Gastroesophageal sphincter (tissue), 4 donors: ENCODE measurements around the gene CDC42EP4. TPM values are rescaled to one million over a fixed set of nuclear protein-coding genes. Genes with fewer than 3 reads are reported as not detected.

Source experiments
- ATAC-seq: fragments of 150-250 bp; one replicate; pipeline ENCODE4 v1.9.1; 2016; ENCODE audit warnings: mild to moderate bottlenecking, moderate library complexity
- H3K27ac ChIP-seq, 4 donors: fragments of 200-600 bp; sonication (generic) in 3 of 4; 1 replicate in 3 of 4; 2 replicates in 1 of 4; pipeline ENCODE4 v1.5.1; 2016 to 2019
- H3K27me3 ChIP-seq: fragments of 200-600 bp; sonication (generic); one replicate; pipeline ENCODE4 v1.5.1; 2019
- H3K36me3 ChIP-seq, 2 donors: fragments of 200-600 bp; sonication (generic); one replicate each; pipeline ENCODE4 v1.5.1; 2019; ENCODE audit warnings: control low read depth in 1 of 2
- H3K4me1 ChIP-seq, 3 donors: fragments of 200-600 bp; sonication (generic); 1 replicate in 2 of 3; 2 replicates in 1 of 3; pipeline ENCODE4 v1.5.1; 2016 to 2019; ENCODE audit warnings: control low read depth in 2 of 3
- H3K4me3 ChIP-seq, 2 donors: fragments of 200-600 bp; sonication (generic); one replicate each; pipeline ENCODE4 v1.5.1; 2019; ENCODE audit warnings: mild to moderate bottlenecking in 1 of 2, moderate library complexity in 1 of 2
- H3K9me3 ChIP-seq, 3 donors: fragments of 200-600 bp; sonication (generic); one replicate each; pipeline ENCODE4 v1.5.1; 2017 to 2019; ENCODE audit warnings: control low read depth in 2 of 3
- CTCF ChIP-seq, 4 experiments: fragments of 200-600 bp in 2 of 4; fragments of 450-650 bp in 2 of 4; sonication (generic) in 1 of 4; IDR thresholded peaks; one replicate each; pipeline ENCODE4 v1.5.1; 2017 to 2019; ENCODE audit warnings: antibody characterized with exemption in 4 of 4, mild to moderate bottlenecking in 2 of 4, moderate library complexity in 2 of 4
- EP300 ChIP-seq: sonication (generic); formaldehyde crosslinking; IDR thresholded peaks from one replicate; pipeline ENCODE4 v1.6.1; 2017; ENCODE audit warnings: antibody characterized with exemption, mild to moderate bottlenecking
- POLR2A ChIP-seq, 2 donors: fragments of 450-650 bp; IDR thresholded peaks; one replicate each; pipeline ENCODE4 v1.6.1; 2017; ENCODE audit warnings: antibody characterized with exemption in 2 of 2, mild to moderate bottlenecking in 2 of 2, moderate library complexity in 1 of 2
- POLR2AphosphoS5 ChIP-seq: sonication (generic); formaldehyde crosslinking; IDR thresholded peaks from one replicate; pipeline ENCODE4 v1.6.1; 2017; ENCODE audit warnings: antibody characterized with exemption
- WGBS, 2 donors: methylation state at CpG; one replicate each; pipeline ENCODE4 v1.1.5; 2018; ENCODE audit warnings: low coverage in 1 of 2; 5-methylcytosine and 5-hydroxymethylcytosine counted together
- total RNA-seq, 4 donors: library from RNA; depleted of rRNA; stranded (reverse); fragments of >200 nt; gene quantifications; one replicate each; pipeline ENCODE4 v1.1.0, GENCODE V29; 2016

The CDC42EP4 gene
- total RNA-seq, 4 donors from 2014 or later = 69.4 to 106 (median 73.0) TPM

DNA sequence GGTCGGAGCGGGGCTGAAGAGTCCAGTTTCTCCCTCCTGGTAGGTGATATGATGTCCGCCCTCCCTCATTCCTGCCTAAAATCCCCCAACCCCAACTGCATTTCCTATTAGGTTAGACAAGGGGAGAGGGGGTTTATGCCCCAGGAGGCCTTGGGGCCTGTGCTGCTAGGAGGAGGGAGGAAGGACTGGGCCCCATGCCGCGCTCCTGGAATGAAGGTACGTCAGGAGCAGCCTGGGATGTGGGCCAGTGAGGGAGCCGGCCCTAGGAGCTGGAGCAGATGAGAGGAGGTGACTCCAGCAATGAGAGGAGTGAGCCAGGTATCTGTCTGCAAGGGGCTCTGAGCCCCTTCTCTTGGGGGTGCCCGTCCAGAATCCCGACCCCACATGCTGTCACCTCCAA, 46.9 kb upstream of the CDC42EP4 start:
- H3K36me3 ChIP-seq = no peaks in the 10 kb centered on the region
- H3K4me1 ChIP-seq = peaks cover 0 to 39% (median 9%) of the 10 kb centered on the region in 3 donors
- TF ChIP-seq EP300 = no peak
- no peak for TF ChIP-seq POLR2A (IDR thresholded peaks at IDR 0.05)
- TF ChIP-seq CTCF (IDR thresholded peaks at IDR 0.05) = no peak
- no peak for TF ChIP-seq POLR2AphosphoS5
- WGBS, 2 donors = 82% methylated on average over 3 of the region's 9 CpGs; no CpG with 5 or more reads in 1 of the 2 donors
- no peak for ATAC-seq
- H3K9me3 ChIP-seq = no peaks in the 10 kb centered on the region
- no peak overlapping the region for H3K4me3 ChIP-seq
- H3K27me3 ChIP-seq = no peaks in the 10 kb centered on the region
- no peak overlapping the region for H3K27ac ChIP-seq

- Histone ChIP-seq H3K9me3 (no peaks in the 10 kb centered on the region), H3K4me3 (no peak overlapping the region), H3K27me3 (no peaks in the 10 kb centered on the region), H3K36me3 (no peaks in the 10 kb centered on the region), H3K27ac (no peak overlapping the region), H3K4me1 (peaks cover 0 to 39% (median 9%) of the 10 kb centered on the region in 3 donors)
- TF ChIP-seq POLR2AphosphoS5 (no peak), EP300 (no peak), CTCF (IDR thresholded peaks at IDR 0.05) (no peak), POLR2A (IDR thresholded peaks at IDR 0.05) (no peak)
- WGBS, 2 donors = 82% methylated on average over 8 of the region's 19 CpGs; no CpG with 5 or more reads in 1 of the 2 donors
- ATAC-seq = no peak
Observed at GRCh38 chr17:73357981-73358380, 46.2 kb upstream of the CDC42EP4 start.

DNA sequence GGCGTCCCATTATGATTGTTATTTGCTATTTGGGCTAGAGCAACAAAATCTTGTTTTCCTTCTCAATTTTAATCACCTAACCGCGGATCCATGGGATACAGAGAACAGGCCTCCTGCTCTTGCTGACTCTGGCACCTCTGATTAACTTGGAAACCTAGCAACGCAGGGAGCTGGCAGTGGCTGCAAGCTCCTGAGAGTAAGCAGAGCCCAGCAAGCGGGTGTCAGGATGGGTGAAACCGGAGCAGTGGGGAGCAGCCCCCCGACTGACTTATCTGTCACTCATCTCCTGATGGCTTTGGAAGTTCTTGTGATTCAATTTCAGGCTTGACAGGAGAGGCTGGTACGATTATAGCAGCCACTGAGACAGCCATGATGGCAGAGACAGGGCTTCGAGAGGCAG, 45.5 kb upstream of the CDC42EP4 start:
- TF ChIP-seq POLR2AphosphoS5 (peak; percentile 45), CTCF (IDR thresholded peaks at IDR 0.05) (no peak)
- 32 to 43% methylated on average over 4 to 5 of the region's 9 CpGs for WGBS, 2 donors
- ATAC-seq = no peak
- no peaks in the 10 kb centered on the region for H3K36me3 ChIP-seq
- no peaks in the 10 kb centered on the region for H3K9me3 ChIP-seq
- peak overlapping the region in 3 of 4 donors; percentile 67 to 75 (median 73) for H3K27ac ChIP-seq
- H3K4me3 ChIP-seq = no peak overlapping the region
- H3K27me3 ChIP-seq = no peaks in the 10 kb centered on the region
- peaks cover 0 to 39% (median 9%) of the 10 kb centered on the region in 3 donors for H3K4me1 ChIP-seq

DNA sequence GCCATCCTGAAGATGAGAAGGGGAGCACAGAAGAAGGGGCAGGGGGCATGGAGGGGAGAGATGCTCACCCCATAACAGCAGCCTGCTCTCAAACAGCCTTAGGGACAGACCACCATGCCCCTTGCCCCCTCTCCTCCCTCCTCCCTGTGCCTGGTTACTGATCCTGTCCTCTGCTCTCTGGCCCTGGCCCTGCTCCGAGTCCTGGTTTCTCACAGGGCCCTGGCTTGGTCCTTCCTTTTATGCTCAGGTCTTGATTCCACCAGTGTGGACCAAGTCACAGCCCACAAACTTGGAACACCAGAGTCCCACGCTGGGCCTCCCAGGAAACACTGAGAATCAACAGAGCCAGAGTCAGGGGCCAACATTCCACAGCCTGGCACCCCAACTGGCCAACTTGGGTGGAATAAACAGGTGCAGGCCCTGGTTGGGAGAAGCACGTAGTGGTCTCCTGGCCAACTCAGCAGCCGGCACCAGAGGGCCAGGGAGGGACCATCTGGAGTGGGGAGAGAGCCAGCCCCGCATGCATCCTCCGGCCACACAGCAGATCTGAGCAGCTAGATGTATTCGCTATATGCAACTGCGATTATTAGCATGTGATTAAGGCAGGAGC, 44.9 kb upstream of the CDC42EP4 start:
- peak overlapping the region in 3 of 4 donors; percentile 67 to 75 (median 73) for H3K27ac ChIP-seq
- H3K4me1 ChIP-seq = peaks cover 0 to 39% (median 9%) of the 10 kb centered on the region in 3 donors
- no peak for ATAC-seq
- H3K9me3 ChIP-seq = no peaks in the 10 kb centered on the region
- TF ChIP-seq POLR2A (IDR thresholded peaks at IDR 0.05) (no peak), POLR2AphosphoS5 (no peak), CTCF (IDR thresholded peaks at IDR 0.05) (no peak), EP300 (no peak)
- H3K4me3 ChIP-seq = no peak overlapping the region
- H3K27me3 ChIP-seq = no peaks in the 10 kb centered on the region
- WGBS, 2 donors = 55 to 69% methylated on average over 2 to 4 of the region's 8 CpGs
- H3K36me3 ChIP-seq = no peaks in the 10 kb centered on the region
